Testis (tissue), 3 donors: ENCODE measurements around the gene ITIH1. TPM values are rescaled to one million over a fixed set of nuclear protein-coding genes. Genes with fewer than 3 reads are reported as not detected.

Experiments
- DNase-seq: peaks from one replicate; pipeline ENCODE4 v3.0.0-alpha.2; 2019
- H3K27ac ChIP-seq, 2 donors: fragments of 200-600 bp; sonication (generic); one replicate each; pipeline ENCODE4 v1.5.1; 2019
- H3K27me3 ChIP-seq: fragments of 200-600 bp; sonication (generic); one replicate; pipeline ENCODE4 v1.5.1; 2019
- H3K36me3 ChIP-seq: fragments of 200-600 bp; sonication (generic); one replicate; pipeline ENCODE4 v1.5.1; 2017; ENCODE audit warnings: low read depth; ENCODE audit errors: missing control alignments
- H3K4me1 ChIP-seq: fragments of 200-600 bp; sonication (generic); one replicate; pipeline ENCODE4 v1.5.1; 2019
- H3K4me3 ChIP-seq, 2 donors: fragments of 200-600 bp; sonication (generic); one replicate each; pipeline ENCODE4 v1.5.1; 2017 to 2019
- H3K9me3 ChIP-seq: fragments of 200-600 bp; sonication (generic); one replicate; pipeline ENCODE4 v1.5.1; 2017
- POLR2A ChIP-seq: fragments of 450-650 bp; IDR thresholded peaks from one replicate; pipeline ENCODE4 v1.6.1; 2017; ENCODE audit warnings: antibody characterized with exemption, mild to moderate bottlenecking, moderate library complexity
- WGBS, 2 donors: methylation state at CpG; one replicate each; pipeline ENCODE4 v1.1.5; 2018; 5-methylcytosine and 5-hydroxymethylcytosine counted together
- intact Hi-C: fragments of 100-400 bp; cut with DNase I; formaldehyde crosslinking; loops from one replicate; pipeline ENCODE4 v1.15.1; 2023; ENCODE audit warnings: low total_unique reads
- polyA plus RNA-seq: library from polyadenylated mRNA; stranded (reverse); fragments of 350-450 nt; fragmentation: Illumina TruSeq; extraction: RNeasy Lipid Tissue Mini Kit (QIAGEN cat#74804); gene quantifications from one replicate; pipeline ENCODE4 v1.2.3, GENCODE V29; 2014; ENCODE audit warnings: low read depth, low replicate concordance; ENCODE audit not compliant: insufficient read depth
- total RNA-seq, 2 donors: library from RNA; depleted of rRNA; stranded (reverse); fragments of >200 nt; gene quantifications; one replicate each; pipeline ENCODE4 v1.2.3, GENCODE V29; 2016
- TF ChIP-seq, protein P1 (sequence below), 3 experiments: fragments of 450-650 bp in 2 of 3; fragments of 200-600 bp in 1 of 3; sonication (generic) in 1 of 3; IDR thresholded peaks; one replicate each; pipeline ENCODE4 v1.5.1; 2016 to 2019; ENCODE audit warnings: antibody characterized with exemption in 3 of 3, mild to moderate bottlenecking in 2 of 3, moderate library complexity in 1 of 3

ITIH1 gene
- total and polyA plus RNA-seq, 3 donors from 2014 or later: 1.8 to 3.5 (median 2.9) TPM

DNA sequence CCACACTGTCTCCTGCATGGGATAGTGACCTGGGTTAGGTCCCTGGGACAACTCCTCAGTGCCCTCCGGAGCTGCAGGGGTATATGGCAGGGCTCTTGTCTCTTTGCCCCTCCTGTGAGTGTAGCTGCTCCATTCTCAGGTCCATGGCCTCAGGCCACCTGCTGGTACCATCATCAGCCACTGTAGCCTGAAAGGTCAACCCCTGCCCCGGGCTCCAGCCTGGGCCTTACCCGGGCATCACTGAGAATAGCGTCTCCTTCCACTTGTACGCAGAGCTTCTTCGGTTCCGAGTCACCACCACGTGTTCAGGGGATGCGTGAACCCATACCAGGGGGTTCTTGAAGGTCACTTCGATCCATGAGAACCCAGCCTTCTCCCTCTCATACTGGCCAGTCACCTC is 39.3 kb downstream of the ITIH1 start:
- intact Hi-C loops: no loop called here
- 94 to 97% methylated on average over 9 to 10 of the region's 10 CpGs for WGBS, 2 donors
- Histone ChIP-seq H3K27me3 (no peaks in the 10 kb centered on the region), H3K4me3 (no peak overlapping the region), H3K4me1 (no peaks in the 10 kb centered on the region), H3K36me3 (no peaks in the 10 kb centered on the region), H3K27ac (no peak overlapping the region), H3K9me3 (no peaks in the 10 kb centered on the region)
- TF ChIP-seq, protein P1, sequence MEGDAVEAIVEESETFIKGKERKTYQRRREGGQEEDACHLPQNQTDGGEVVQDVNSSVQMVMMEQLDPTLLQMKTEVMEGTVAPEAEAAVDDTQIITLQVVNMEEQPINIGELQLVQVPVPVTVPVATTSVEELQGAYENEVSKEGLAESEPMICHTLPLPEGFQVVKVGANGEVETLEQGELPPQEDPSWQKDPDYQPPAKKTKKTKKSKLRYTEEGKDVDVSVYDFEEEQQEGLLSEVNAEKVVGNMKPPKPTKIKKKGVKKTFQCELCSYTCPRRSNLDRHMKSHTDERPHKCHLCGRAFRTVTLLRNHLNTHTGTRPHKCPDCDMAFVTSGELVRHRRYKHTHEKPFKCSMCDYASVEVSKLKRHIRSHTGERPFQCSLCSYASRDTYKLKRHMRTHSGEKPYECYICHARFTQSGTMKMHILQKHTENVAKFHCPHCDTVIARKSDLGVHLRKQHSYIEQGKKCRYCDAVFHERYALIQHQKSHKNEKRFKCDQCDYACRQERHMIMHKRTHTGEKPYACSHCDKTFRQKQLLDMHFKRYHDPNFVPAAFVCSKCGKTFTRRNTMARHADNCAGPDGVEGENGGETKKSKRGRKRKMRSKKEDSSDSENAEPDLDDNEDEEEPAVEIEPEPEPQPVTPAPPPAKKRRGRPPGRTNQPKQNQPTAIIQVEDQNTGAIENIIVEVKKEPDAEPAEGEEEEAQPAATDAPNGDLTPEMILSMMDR (IDR thresholded peaks at IDR 0.05): no peak
- TF ChIP-seq POLR2A: no peak
- no peak for DNase-seq

DNA sequence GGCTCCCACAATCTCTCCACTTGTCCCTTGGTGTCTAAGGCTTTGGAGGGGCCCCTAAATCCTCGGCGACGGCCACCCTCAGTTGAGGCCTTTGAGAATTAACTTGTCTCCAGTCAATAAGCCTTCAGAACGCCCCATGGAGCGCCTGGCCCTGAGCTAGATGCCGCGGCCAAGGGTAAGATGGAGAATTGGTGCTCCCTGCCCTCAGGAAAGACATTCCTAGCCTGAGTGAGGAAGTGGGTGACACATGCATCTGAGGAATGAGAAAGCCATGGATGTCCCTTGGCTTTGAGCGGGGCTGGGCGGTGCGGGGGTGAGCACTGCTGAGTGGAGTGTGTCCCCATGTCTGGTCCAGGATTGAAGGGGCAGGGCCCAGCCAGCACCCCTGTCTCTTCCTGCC is 39.8 kb downstream of the ITIH1 start:
- no peaks in the 10 kb centered on the region for H3K36me3 ChIP-seq
- H3K4me3 ChIP-seq: no peak overlapping the region
- no peaks in the 10 kb centered on the region for H3K27me3 ChIP-seq
- no peaks in the 10 kb centered on the region for H3K9me3 ChIP-seq
- H3K27ac ChIP-seq: no peak overlapping the region
- intact Hi-C loops: no loop called here
- TF ChIP-seq, protein P1 (IDR thresholded peaks at IDR 0.05): no peak
- TF ChIP-seq POLR2A: no peak
- WGBS, 2 donors: 97 to 98% methylated on average over 9 to 10 of the region's 10 CpGs
- no peaks in the 10 kb centered on the region for H3K4me1 ChIP-seq
- DNase-seq: no peak

DNA sequence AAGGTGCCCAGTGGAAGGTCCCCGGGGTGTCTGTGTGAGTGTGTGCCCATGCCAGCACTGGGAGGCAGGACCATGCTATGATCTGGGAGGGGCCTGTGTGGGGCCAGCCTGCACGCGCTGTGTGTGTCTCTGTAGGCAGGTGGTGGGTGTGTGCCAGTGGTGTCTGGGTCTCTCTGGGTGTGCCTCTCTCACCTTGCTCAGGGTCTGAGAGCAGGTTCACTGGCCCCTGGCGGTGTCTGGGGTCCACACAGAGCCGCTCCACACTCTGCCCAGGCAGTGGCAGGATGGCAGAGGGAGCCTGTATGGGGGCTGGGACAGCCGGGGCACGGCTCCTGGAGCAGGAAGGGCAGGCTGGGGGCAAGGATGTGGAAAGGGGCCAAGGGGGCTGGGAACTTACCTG is 40.5 kb downstream of the ITIH1 start:
- H3K4me3 ChIP-seq: no peak overlapping the region
- WGBS, 2 donors: 95 to 97% methylated on average over 4 to 7 of the region's 7 CpGs
- H3K4me1 ChIP-seq: no peaks in the 10 kb centered on the region
- no peaks in the 10 kb centered on the region for H3K9me3 ChIP-seq
- H3K27ac ChIP-seq: no peak overlapping the region
- intact Hi-C loops: no loop called here
- H3K36me3 ChIP-seq: no peaks in the 10 kb centered on the region
- H3K27me3 ChIP-seq: no peaks in the 10 kb centered on the region
- DNase-seq: no peak
- no peak for TF ChIP-seq POLR2A
- TF ChIP-seq, protein P1 (IDR thresholded peaks at IDR 0.05): no peak

DNA sequence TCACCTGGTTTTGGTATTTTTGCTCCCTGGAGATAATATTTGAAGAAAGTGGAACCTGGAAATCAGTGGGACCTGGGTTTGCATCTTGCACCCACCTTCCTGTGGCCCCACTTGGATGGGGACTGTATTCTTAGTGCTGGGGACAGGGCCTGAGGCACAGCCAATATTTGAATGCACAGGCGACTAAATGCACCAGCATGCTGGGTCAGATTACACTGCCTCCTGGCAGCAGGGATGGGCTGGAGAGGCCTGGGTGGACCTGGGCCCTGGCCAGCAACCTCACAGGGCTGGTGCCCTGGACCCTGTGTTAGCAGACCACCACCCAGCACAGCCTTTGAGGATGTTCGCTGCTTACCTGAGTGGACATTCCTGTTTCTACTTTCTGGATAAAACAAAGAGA is 42.5 kb downstream of the ITIH1 start:
- intact Hi-C loops: no loop called here
- Histone ChIP-seq H3K4me3 (no peak overlapping the region), H3K27ac (no peak overlapping the region), H3K27me3 (no peaks in the 10 kb centered on the region), H3K9me3 (no peaks in the 10 kb centered on the region), H3K4me1 (no peaks in the 10 kb centered on the region), H3K36me3 (no peaks in the 10 kb centered on the region)
- no peak for TF ChIP-seq POLR2A
- TF ChIP-seq, protein P1 (IDR thresholded peaks at IDR 0.05): no peak
- WGBS, 2 donors: 94 to 100% methylated on average over 1 to 2 of the region's 2 CpGs
- no peak for DNase-seq

DNA sequence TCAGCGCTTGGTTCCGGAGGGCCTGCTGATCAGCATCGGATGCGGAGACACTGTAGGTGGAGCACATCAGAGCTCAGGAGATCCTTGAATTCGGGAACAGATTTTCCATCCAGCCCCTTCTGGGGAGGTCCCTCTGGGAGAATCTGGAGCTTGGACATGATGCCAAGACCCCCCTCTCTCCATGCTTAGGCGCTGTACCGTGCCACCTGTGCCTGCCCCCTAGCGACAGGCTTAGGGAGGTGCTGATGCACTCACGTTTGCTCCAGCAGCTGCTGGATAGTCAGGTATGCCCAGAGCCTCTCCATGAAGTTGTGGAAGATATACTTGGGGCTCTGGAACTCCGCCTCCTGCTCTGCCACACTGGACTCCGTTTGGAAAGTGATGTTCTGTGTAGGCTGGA is 43.3 kb downstream of the ITIH1 start:
- H3K27ac ChIP-seq: no peak overlapping the region
- H3K36me3 ChIP-seq: no peaks in the 10 kb centered on the region
- H3K4me3 ChIP-seq: no peak overlapping the region
- H3K9me3 ChIP-seq: no peaks in the 10 kb centered on the region
- no peaks in the 10 kb centered on the region for H3K4me1 ChIP-seq
- DNase-seq: peak; percentile 40
- H3K27me3 ChIP-seq: no peaks in the 10 kb centered on the region
- TF ChIP-seq, protein P1 (IDR thresholded peaks at IDR 0.05): peak in 1 of 3 experiments; percentile 36
- TF ChIP-seq POLR2A: no peak
- intact Hi-C loops: no loop called here
- 68 to 72% methylated on average over 11 of the region's 11 CpGs for WGBS, 2 donors
